Measurements from ENCODE around the gene SAT2.
A peak's percentile ranks its signal among the peaks of the same experiment; 100 is the strongest.
"Not testable (repeated sequence)": the region's sequence is repeated elsewhere in the genome, so short reads cannot be mapped to it uniquely, and the experiment has no call there.

SAT2 gene

DNA sequence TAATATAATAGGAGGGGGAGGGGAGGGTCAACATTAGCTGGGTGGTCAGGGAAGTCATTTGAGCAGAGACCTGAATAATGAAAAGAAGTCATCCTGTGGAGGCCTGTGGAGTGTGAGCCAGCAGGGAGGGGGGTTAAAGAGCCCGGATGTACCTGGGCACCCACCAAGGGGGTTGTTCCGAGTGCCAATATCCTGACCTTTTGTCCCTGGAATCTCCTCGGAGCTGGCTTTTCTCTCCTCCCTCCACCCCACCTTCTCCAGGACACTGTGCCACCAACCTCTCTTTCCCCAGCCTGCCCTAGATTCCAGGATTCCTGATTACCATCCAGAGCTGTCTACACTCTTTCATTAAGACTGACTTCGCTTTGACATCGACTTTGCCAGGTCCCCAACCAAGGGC, 8.5 kb upstream of the SAT2 start:
- no peak for DNase-seq
- intact Hi-C loops (cut with DNase I): no loop called here

- peak in 5 of 10 donors; percentile 43 to 90 (median 50) for DNase-seq
- intact Hi-C loops (cut with DNase I): loop anchor here (2.0 kb wide), 1 partner anchor 54 kb away; the partner anchor contains the start of gene WRAP53
These were observed 6.8 kb upstream of the SAT2 start for GRCh38 chr17:7634384-7634783.

DNA sequence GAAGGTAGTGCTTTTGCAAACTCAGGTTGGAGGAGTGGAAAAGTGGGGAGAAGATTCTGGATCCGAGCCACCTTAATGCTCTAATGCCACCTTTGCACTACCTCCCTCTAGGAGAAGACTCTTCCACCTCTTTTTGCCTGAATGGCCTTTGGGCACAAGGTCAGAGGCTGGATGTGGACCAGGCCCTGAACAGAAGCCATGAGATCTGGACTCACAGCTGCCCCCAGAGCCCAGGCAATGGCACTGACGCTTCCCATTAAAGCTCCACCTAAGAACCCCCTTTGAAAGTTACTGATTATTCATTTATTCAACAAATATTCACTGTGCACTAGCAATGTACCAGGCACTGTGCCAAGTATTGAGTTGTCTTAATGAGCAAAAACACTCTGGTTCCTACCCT, 5.5 kb upstream of the SAT2 start:
- intact Hi-C loops (cut with DNase I): no loop called here

DNA sequence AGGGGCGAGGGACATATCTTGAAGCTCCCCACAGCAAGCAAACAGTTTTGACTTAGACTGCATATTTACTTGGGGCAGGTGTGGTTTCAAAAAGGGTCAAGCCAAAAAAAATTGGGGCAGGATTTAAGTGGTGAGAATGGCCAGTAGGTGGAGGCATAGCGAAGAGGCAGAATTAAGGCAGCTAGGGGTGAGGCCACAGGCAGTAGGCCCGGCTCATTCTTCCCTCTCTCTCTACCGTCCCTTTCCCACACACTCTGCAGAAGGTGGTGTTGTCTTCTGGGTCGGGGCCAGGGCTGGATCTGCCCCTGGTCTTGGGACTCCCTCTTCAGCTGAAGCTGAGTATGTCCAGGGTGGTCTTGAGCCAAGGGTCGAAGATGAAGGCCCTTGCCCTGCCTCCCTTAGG, 4.9 kb upstream of the SAT2 start:
- intact Hi-C loops (cut with DNase I): no loop called here

More for the DNA sequence above, 5.5 kb upstream of the SAT2 start:
- DNase-seq: peak in 1 of 10 donors; percentile 29

DNA sequence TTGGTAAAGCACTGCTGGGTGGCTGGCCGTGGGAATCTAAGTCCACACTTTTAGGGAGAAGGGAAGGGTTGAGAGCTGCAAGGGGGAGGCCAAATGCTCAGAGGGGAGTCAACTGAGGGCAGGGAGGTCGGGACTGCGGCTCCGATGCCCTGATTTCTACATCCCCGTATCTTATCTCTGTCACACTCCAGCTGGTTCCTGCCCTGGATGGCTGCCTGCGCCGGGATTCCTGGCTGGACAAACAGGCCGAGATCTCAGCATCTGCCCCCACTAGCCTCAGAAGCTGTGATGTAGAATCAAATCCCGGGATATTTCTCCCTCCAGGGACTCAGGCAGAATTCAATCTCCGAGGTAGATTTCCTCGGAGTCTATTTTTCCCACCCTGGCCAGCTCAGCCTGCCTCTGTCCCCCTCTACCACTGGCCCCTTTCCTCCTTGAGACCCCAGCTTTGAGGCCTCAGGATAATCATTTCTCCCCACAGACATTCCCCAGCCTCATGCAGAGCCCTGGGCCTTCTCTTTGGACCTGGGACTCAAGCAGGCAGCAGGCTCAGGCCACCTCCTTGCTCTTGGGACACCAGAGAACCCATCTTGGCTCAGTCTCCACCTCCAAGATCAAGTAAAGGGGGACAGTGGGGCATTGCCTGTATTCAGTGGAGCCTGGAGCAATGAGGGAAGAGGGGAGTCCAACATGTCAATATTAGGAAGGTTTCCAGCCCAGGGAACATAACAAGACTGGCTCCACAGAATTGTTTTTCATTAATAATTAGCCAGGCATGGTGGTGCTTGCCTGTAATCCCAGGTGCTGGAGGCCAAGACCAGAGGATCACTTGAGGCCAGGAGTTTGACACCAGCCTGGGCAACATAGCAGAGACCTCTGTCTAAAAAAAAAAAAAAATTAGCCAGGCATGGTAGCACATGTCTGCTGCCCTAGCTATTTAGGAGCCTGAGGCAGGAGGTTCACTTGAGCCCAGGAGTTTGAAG, 4.1 kb upstream of the SAT2 start:
- intact Hi-C loops (cut with DNase I): no loop called here
- peak in 2 of 10 donors; percentile 19 to 55 for DNase-seq

More for the DNA sequence above, 4.9 kb upstream of the SAT2 start:
- peak in 2 of 10 donors; percentile 12 to 69 for DNase-seq

DNA sequence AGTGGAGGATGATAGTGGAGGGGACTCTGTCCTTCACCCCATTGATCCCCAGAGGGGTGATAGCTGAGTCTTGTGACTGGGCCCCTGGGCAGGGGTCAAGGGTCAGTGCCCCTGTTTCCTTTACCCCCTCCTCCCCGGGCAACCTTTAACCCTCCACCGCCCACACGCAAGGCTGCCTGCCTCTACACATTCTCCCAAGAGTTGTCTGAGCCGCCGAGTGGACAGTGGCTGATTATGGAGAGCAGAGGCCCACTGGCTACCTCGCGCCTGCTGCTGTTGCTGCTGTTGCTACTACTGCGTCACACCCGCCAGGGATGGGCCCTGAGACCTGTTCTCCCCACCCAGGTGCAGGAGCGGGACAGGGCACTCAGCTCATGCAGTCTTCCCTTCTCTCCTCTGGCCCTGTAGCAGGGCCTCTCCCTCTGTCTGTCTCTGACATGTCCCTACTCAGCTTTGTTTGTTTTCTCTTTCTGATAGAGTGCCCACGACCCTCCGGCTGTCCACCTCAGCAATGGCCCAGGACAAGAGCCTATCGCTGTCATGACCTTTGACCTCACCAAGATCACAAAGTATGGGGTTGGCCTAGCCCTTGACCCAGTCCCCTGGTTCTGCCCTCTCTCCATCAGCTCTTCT, 2.4 kb upstream of the SAT2 start, which contains the start of gene SHBG:
Gene SHBG (plus strand): TSS at position 197 of the 633 bp plus-strand sequence. CDS start 38 bp downstream, at position 235.
- intact Hi-C loops (cut with DNase I): no loop called here
- DNase-seq: peak in 2 of 10 donors; percentile 49 to 71

GRCh38 chr17:7626956-7627249, 718 bp downstream of the SAT2 start:
- intact Hi-C loops (cut with DNase I): no loop called here

GRCh38 chr17:7626307-7626706, 1.3 kb downstream of the SAT2 start:
- peak in 2 of 10 donors; percentile 52 to 76 for DNase-seq
- intact Hi-C loops (cut with DNase I): no loop called here

More at GRCh38 chr17:7626956-7627249, 718 bp downstream of the SAT2 start:
- DNase-seq: peak in 1 of 10 donors; percentile 30

GRCh38 chr17:7625749-7626148, 1.9 kb downstream of the SAT2 start:
- intact Hi-C loops (cut with DNase I): not testable (repeated sequence)
- DNase-seq: peak in 1 of 10 donors; percentile 22

DNA sequence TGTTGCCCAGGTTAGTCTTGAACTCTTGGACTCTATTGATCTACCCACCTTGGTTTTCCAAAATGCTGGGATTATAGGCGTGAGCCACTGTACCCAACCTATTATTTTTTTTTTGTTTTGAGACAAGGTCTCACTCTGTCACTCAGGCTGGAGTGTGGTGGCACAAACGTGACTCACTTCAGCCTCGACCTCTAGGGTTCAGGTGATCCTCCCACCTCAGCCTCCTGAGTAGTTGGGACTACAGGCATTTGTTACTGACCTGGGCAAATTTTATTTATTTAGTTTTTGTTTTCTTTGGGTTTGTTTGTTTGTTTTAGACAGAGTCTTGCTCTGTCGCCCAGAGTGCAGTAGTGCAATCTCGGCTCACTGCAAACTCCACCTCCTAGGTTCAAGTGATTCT, 4.0 kb downstream of the SAT2 start:
- peak in 2 of 10 donors; percentile 12 to 34 for DNase-seq
- intact Hi-C loops (cut with DNase I): no loop called here

DNA sequence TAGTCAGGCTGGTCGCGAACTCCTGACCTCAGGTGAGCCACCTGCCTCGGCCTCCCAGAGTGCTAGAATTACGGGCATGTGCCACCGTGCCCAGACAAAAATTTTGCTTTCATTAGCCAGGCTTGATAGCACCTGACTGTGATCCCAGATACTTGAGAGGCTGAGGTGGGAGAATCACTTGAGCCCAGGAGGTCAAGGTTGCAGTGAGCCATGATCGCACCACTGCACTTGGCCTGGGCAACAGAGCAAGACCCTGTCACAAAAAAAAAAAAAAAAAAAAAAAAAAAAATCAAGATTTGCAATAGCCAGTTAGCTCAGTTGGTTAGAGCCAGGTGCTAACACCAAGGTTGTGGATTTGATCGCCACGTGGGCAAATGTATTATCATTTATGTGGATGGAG, 6.8 kb downstream of the SAT2 start:
- intact Hi-C loops (cut with DNase I): no loop called here
- DNase-seq: peak in 1 of 10 donors; percentile 49

GRCh38 chr17:7618608-7619007, 9.0 kb downstream of the SAT2 start:
- no peak for DNase-seq
- intact Hi-C loops (cut with DNase I): no loop called here

DNA sequence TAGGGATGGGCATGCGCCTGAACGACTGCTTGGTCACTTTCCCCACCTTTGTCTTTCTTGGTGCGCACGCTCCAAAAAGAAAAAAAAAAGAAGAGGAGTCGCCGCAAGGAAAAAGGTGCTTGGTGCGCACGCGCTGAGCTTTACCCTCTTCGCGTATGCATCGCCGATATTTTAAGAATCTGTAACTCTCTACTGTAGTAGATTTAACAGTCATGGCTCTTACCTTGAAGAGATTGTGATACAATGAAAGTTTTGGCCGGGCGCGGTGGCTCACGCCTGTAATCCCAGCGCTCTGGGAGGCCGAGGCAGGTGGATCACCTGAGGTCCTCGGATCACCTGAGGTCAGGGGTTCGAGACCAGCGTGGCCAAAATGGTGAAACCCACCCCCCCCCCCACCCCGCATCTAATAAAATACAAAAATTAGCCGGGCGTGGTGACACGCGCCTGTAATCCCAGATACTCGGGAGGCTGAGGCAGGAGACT, 12.3 kb downstream of the SAT2 start:
- no peak for DNase-seq
- intact Hi-C loops (cut with DNase I): loop anchor here (2.0 kb wide), 1 partner anchor 71 kb away; the partner anchor contains the start of gene TP53

DNA sequence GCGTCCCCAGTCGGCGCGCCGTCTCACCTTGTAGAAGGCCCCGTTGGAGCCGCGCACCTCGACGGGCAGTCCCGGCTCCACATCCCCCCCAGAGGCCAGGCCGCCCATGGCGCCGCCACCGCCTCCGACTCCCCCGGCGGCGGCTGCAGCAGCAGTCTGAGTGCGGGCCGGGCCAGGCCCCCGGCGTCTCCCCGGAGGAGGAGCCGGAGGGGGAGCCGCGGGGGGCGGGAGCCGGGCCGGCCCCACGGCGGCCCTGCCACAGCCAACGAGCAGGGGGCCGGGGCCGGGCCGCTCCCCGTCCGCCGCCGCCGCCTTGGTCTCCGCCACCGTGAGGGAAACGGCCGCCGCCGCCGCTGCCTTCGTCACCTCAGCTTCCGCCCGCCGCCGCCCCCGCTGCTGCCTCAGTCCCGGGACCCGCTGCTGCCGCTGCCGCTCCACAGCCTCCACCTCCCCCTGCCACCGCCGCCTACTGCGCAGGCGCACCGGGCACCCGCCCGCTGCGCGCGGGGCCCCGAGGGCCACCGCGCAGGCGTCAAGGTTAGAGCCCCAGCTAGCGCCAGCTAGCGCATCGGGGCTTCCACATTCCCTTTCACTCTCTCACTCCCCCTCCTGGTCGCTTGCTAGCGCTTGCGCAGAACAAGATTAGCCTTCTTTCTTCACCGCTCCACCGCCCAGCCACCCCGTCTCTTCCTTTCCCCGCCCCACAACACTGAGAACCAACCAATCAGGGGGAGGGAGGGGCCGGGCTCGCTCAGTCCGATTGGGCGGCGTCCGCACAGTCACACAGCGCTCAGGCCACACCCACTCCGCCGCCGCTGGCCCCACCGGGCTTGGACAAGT, 13.0 kb downstream of the SAT2 start, which contains the start of gene FXR2:
Gene FXR2 (minus strand): TSS at position 473 of the 840 bp plus-strand sequence. CDS start 365 bp downstream, at position 108.
- DNase-seq: peak; percentile 99 to 100 (median 100)
- intact Hi-C loops (cut with DNase I): loop anchor here (2.0 kb wide), 1 partner anchor 72 kb away; the partner anchor contains the start of gene TP53

- intact Hi-C loops (cut with DNase I): loop anchor here (2.0 kb wide), 1 partner anchor 73 kb away; the partner anchor contains the start of gene TP53
- no peak for DNase-seq
These were observed 13.7 kb downstream of the SAT2 start for GRCh38 chr17:7613769-7614424.

GRCh38 chr17:7612294-7612640, 15.4 kb downstream of the SAT2 start:
- no peak for DNase-seq
- intact Hi-C loops (cut with DNase I): no loop called here

GRCh38 chr17:7611635-7612293, 15.9 kb downstream of the SAT2 start:
- intact Hi-C loops (cut with DNase I): no loop called here
- DNase-seq: no peak

DNA sequence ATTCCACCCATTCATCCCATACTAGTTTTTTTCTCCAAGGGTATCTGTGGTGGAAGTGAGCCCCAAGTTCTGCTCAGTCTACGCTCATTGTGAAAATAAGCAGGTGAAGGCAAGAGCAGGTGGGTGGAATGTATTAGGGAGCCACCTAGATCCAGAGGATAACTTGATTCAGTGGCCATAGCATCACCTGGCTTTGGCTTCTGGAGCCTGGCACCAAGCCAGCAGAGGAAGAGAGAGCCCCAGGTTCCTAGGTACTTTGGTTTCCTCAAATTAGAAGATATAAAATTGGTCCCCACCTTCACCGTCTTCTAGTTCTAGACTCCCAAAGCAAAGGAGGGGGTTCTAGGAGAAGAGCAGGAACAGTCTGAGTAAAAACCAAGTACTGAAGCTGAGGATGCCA, 17.0 kb downstream of the SAT2 start:
- intact Hi-C loops (cut with DNase I): no loop called here
- DNase-seq: peak in 1 of 10 donors; percentile 62

DNA sequence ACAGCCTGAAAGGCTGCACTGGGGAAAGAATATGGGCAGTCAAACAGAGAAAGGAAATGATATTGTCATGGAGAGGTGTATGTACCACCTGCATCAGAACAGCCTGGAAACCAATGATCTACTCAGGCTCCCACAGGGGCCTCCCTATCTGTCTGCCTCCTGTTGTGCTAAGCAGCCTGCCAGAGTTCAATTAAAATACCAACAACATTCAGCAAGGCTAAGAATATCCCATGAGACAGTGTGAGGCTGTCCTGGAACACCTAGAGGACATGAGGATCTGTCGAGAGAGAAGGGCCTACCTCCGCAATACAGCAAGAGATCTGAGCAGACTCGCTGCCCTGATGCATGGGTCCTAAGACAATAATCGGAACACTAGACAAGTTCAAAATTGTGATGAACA, 21.3 kb downstream of the SAT2 start:
- DNase-seq: no peak
- intact Hi-C loops (cut with DNase I): no loop called here

Data from posterior cingulate gyrus (tissue), 11 donors.